Measurements from ENCODE around the gene ABCA9.
"Not testable (repeated sequence)": the region's sequence is repeated elsewhere in the genome, so short reads cannot be mapped to it uniquely, and the experiment has no call there.

Gene ABCA9

GRCh38 chr17:69018687-69019086, 42.0 kb downstream of the ABCA9 start:
- no peaks in the 10 kb centered on the region for H3K36me3 ChIP-seq (ENCODE audit: control insufficient read depth, insufficient read depth, low read length)
- H3K9me3 ChIP-seq (ENCODE audit: control insufficient read depth, low read length) = no peaks in the 10 kb centered on the region
- no peaks in the 10 kb centered on the region for H3K4me1 ChIP-seq (ENCODE audit: control insufficient read depth, insufficient read depth, low read length, poor library complexity, severe bottlenecking)
- whole genome bisulfite sequencing, 2 experiments (ENCODE audit: insufficient coverage in 2 of 2) = 100% methylated on average over 1 of the region's 1 CpG; no CpG with 5 or more reads in 1 of the 2 experiments
- H3K4me3 ChIP-seq (ENCODE audit: extremely low read depth, insufficient read depth, low read length, poor library complexity, severe bottlenecking) = no peak overlapping the region
- no peak overlapping the region for H3K27ac ChIP-seq (ENCODE audit: low read depth, low read length, severe bottlenecking)

- Histone ChIP-seq H3K27ac (ENCODE audit: low read depth, low read length, severe bottlenecking) (no peak overlapping the region), H3K36me3 (ENCODE audit: control insufficient read depth, insufficient read depth, low read length) (no peaks in the 10 kb centered on the region), H3K4me3 (ENCODE audit: extremely low read depth, insufficient read depth, low read length, poor library complexity, severe bottlenecking) (no peak overlapping the region), H3K9me3 (ENCODE audit: control insufficient read depth, low read length) (no peaks in the 10 kb centered on the region), H3K4me1 (ENCODE audit: control insufficient read depth, insufficient read depth, low read length, poor library complexity, severe bottlenecking) (no peaks in the 10 kb centered on the region)
- no CpG with 5 or more reads among the region's 3 CpGs for WGBS, 2 experiments (ENCODE audit: insufficient coverage in 2 of 2)
Observed at GRCh38 chr17:69018022-69018615, 42.6 kb downstream of the ABCA9 start.

GRCh38 chr17:69015631-69016030, 45.1 kb downstream of the ABCA9 start:
- no peaks in the 10 kb centered on the region for H3K4me1 ChIP-seq (ENCODE audit: control insufficient read depth, insufficient read depth, low read length, poor library complexity, severe bottlenecking)
- no peak overlapping the region for H3K27ac ChIP-seq (ENCODE audit: low read depth, low read length, severe bottlenecking)
- H3K4me3 ChIP-seq (ENCODE audit: extremely low read depth, insufficient read depth, low read length, poor library complexity, severe bottlenecking) = no peak overlapping the region
- H3K9me3 ChIP-seq (ENCODE audit: control insufficient read depth, low read length) = no peaks in the 10 kb centered on the region
- H3K36me3 ChIP-seq (ENCODE audit: control insufficient read depth, insufficient read depth, low read length) = no peaks in the 10 kb centered on the region
- no CpG with 5 or more reads among the region's 2 CpGs for WGBS, 2 experiments (ENCODE audit: insufficient coverage in 2 of 2)

DNA sequence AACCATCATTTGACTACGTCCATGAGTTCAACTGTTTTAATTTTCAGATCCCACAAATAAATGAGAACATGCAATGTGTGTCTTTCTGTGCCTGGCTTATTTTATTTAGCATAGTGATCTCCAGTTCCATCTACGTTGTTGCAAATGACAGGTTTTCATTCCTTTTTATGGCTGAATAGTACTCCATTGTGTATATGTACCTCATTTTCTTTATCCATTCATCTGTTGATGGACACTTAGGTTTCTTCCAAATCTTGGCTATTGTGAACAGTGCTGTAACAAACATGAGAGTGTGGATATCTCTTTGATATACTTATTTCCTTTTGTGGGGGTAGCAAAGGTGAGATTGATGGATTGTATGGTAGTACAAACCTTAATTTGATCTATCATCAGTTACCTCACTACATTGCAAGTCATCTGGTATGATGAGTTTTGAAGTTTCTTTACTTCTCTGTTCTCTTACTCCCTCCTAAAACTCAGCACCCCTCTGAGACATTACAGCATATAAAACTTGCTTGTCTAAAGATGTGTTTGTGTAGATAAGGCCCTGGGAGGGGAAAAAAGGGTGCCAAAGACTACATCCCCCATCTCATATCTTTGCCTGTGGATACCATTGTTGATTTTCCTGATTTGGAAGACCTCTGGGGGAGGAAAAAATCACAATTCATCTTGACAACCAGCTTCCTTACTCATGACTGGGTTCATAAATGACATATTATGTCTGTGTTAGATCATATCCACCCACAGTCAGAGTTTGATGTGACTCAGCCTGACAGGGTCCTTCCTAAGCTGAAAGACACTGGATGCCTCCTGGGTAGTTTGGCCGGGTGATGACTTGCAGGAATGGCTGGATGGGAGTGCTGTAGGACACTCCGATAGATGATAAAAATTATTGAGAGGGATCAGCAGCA, 47.6 kb downstream of the ABCA9 start:
- Histone ChIP-seq H3K9me3 (ENCODE audit: control insufficient read depth, low read length) (no peaks in the 10 kb centered on the region), H3K36me3 (ENCODE audit: control insufficient read depth, insufficient read depth, low read length) (no peaks in the 10 kb centered on the region), H3K27ac (ENCODE audit: low read depth, low read length, severe bottlenecking) (no peak overlapping the region), H3K4me1 (ENCODE audit: control insufficient read depth, insufficient read depth, low read length, poor library complexity, severe bottlenecking) (no peaks in the 10 kb centered on the region), H3K4me3 (ENCODE audit: extremely low read depth, insufficient read depth, low read length, poor library complexity, severe bottlenecking) (no peak overlapping the region)
- WGBS, 2 experiments (ENCODE audit: insufficient coverage in 2 of 2) = 74 to 96% methylated on average over 2 to 4 of the region's 4 CpGs

- WGBS, 2 experiments (ENCODE audit: insufficient coverage in 2 of 2) = 93 to 100% methylated on average over 1 to 3 of the region's 3 CpGs
- Histone ChIP-seq H3K4me3 (ENCODE audit: extremely low read depth, insufficient read depth, low read length, poor library complexity, severe bottlenecking) (no peak overlapping the region), H3K4me1 (ENCODE audit: control insufficient read depth, insufficient read depth, low read length, poor library complexity, severe bottlenecking) (no peaks in the 10 kb centered on the region), H3K9me3 (ENCODE audit: control insufficient read depth, low read length) (no peaks in the 10 kb centered on the region), H3K27ac (ENCODE audit: low read depth, low read length, severe bottlenecking) (no peak overlapping the region), H3K36me3 (ENCODE audit: control insufficient read depth, insufficient read depth, low read length) (no peaks in the 10 kb centered on the region)
Observed at GRCh38 chr17:69009930-69010329, 50.8 kb downstream of the ABCA9 start.

DNA sequence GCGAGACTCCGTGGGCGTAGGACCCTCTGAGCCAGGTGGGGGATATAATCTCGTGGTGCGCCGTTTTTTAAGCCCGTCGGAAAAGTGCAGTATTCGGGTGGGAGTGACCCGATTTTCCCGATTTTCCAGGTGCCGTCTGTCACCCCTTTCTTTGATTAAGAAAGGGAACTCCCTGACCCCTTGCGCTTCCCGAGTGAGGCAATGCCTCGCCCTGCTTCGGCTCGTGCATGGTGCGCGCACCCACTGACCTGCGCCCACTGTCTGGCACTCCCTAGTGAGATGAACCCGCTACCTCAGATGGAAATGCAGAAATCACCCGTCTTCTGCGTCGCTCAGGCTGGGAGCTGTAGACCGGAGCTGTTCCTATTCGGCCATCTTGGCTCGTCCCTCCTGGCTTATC, 56.0 kb downstream of the ABCA9 start:
- H3K4me1 ChIP-seq (ENCODE audit: control insufficient read depth, insufficient read depth, low read length, poor library complexity, severe bottlenecking); H3K36me3 ChIP-seq (ENCODE audit: control insufficient read depth, insufficient read depth, low read length); H3K9me3 ChIP-seq (ENCODE audit: control insufficient read depth, low read length); H3K4me3 ChIP-seq (ENCODE audit: extremely low read depth, insufficient read depth, low read length, poor library complexity, severe bottlenecking); H3K27ac ChIP-seq (ENCODE audit: low read depth, low read length, severe bottlenecking): not testable (repeated sequence)
- 90 to 94% methylated on average over 6 to 14 of the region's 27 CpGs for WGBS, 2 experiments (ENCODE audit: insufficient coverage in 2 of 2)

DNA sequence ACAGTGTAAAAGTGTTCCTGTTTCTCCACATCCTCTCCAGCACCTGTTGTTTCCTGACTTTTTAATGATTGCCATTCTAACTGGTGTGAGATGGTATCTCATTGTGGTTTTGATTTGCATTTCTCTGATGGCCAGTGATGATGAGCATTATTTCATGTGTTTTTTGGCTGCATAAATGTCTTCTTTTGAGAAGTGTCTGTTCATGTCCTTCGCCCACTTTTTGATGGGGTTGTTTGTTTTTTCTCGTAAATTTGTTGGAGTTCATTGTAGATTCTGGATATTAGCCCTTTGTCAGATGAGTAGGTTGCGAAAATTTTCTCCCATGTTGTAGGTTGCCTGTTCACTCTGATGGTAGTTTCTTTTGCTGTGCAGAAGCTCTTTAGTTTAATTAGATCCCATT, 61.0 kb downstream of the ABCA9 start:
- H3K4me3 ChIP-seq (ENCODE audit: extremely low read depth, insufficient read depth, low read length, poor library complexity, severe bottlenecking); H3K27ac ChIP-seq (ENCODE audit: low read depth, low read length, severe bottlenecking); H3K9me3 ChIP-seq (ENCODE audit: control insufficient read depth, low read length); H3K36me3 ChIP-seq (ENCODE audit: control insufficient read depth, insufficient read depth, low read length); H3K4me1 ChIP-seq (ENCODE audit: control insufficient read depth, insufficient read depth, low read length, poor library complexity, severe bottlenecking): not testable (repeated sequence)
- WGBS, 2 experiments (ENCODE audit: insufficient coverage in 2 of 2) = no CpG with 5 or more reads among the region's 3 CpGs

DNA sequence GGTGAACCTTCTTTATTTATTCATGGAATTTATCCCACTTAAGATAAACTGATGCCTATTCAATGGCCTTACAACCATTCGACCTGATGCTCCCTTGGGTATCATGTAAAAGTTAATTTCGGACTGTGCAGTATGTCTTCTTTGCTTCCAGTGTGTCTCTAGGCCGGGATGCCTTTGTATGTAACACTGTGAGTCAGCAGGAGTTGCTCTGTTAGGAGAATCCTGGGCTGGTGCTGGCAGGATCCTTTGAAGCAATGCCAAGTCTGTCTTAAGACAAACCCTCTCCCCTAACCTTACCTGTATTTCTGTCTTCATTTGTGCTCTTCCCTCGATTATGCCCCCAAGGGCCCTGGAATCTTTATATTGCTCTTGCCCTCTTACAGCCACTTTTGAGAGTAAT, 67.6 kb downstream of the ABCA9 start:
- Histone ChIP-seq H3K27ac (ENCODE audit: low read depth, low read length, severe bottlenecking) (no peak overlapping the region), H3K9me3 (ENCODE audit: control insufficient read depth, low read length) (no peaks in the 10 kb centered on the region), H3K4me1 (ENCODE audit: control insufficient read depth, insufficient read depth, low read length, poor library complexity, severe bottlenecking) (peaks cover 6% of the 10 kb centered on the region), H3K36me3 (ENCODE audit: control insufficient read depth, insufficient read depth, low read length) (no peaks in the 10 kb centered on the region), H3K4me3 (ENCODE audit: extremely low read depth, insufficient read depth, low read length, poor library complexity, severe bottlenecking) (no peak overlapping the region)
- 77 to 88% methylated on average over 4 of the region's 4 CpGs for WGBS, 2 experiments (ENCODE audit: insufficient coverage in 2 of 2)

- Histone ChIP-seq H3K4me3 (ENCODE audit: extremely low read depth, insufficient read depth, low read length, poor library complexity, severe bottlenecking) (no peak overlapping the region), H3K9me3 (ENCODE audit: control insufficient read depth, low read length) (no peaks in the 10 kb centered on the region), H3K27ac (ENCODE audit: low read depth, low read length, severe bottlenecking) (no peak overlapping the region), H3K4me1 (ENCODE audit: control insufficient read depth, insufficient read depth, low read length, poor library complexity, severe bottlenecking) (peaks cover 6% of the 10 kb centered on the region), H3K36me3 (ENCODE audit: control insufficient read depth, insufficient read depth, low read length) (no peaks in the 10 kb centered on the region)
- WGBS, 2 experiments (ENCODE audit: insufficient coverage in 2 of 2) = 74 to 80% methylated on average over 2 to 4 of the region's 4 CpGs
Observed at GRCh38 chr17:68987966-68988365, 72.8 kb downstream of the ABCA9 start.

- Histone ChIP-seq H3K27ac (ENCODE audit: low read depth, low read length, severe bottlenecking) (no peak overlapping the region), H3K9me3 (ENCODE audit: control insufficient read depth, low read length) (no peaks in the 10 kb centered on the region), H3K36me3 (ENCODE audit: control insufficient read depth, insufficient read depth, low read length) (no peaks in the 10 kb centered on the region), H3K4me3 (ENCODE audit: extremely low read depth, insufficient read depth, low read length, poor library complexity, severe bottlenecking) (no peak overlapping the region), H3K4me1 (ENCODE audit: control insufficient read depth, insufficient read depth, low read length, poor library complexity, severe bottlenecking) (no peaks in the 10 kb centered on the region)
- 75 to 93% methylated on average over 1 to 2 of the region's 2 CpGs for WGBS, 2 experiments (ENCODE audit: insufficient coverage in 2 of 2)
Observed at GRCh38 chr17:68981288-68981687, 79.4 kb downstream of the ABCA9 start.

Data from mesodermal cell (in vitro differentiated cells).